Measurements from ENCODE around the gene SYNDIG1. TPM values are rescaled to one million over a fixed set of nuclear protein-coding genes. Genes with fewer than 3 reads are reported as not detected.

Gene SYNDIG1
- total RNA-seq, 4 donors from 2014 or later = 0.51 to 3.4 (median 2.8) TPM; not detected in 1

GRCh38 chr20:24470746-24471582 lies 1.5 kb downstream of the SYNDIG1 start:
- Histone ChIP-seq H3K36me3 (no peaks in the 10 kb centered on the region), H3K27me3 (no peaks in the 10 kb centered on the region), H3K9me3 (no peaks in the 10 kb centered on the region), H3K4me3 (peak overlapping the region; percentile 26 to 47), H3K4me1 (peaks cover 0 to 12% of the 10 kb centered on the region in 2 donors), H3K27ac (no peak overlapping the region)
- DNase-seq = peak in 1 of 2 donors; percentile 28
- intact Hi-C loops (cut with DNase I; ENCODE audit: low total_unique reads) = no loop called here
- TF ChIP-seq CTCF (IDR thresholded peaks at IDR 0.05) (no peak), POLR2A (IDR thresholded peaks at IDR 0.05) (no peak)

DNA sequence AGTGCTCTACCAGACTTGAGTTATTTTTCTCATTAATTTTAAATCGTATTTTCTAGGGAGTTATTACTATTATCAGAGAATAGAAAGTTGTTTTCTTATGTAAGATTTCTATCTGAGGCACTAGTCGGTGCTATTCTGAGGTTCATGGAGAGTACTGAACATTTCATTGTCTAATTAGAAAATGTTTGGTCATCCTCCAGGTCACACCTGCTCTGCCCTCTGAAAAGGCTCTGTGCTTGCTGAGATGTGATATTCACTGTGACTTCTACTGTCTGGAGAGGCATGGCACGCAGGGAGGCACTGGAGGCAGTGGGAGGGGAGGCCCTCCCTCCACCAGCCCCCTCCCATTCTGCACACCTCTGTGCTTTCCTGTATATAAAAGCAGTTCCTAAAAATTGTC lies 3.0 kb downstream of the SYNDIG1 start:
- TF ChIP-seq CTCF (IDR thresholded peaks at IDR 0.05) (no peak), POLR2A (IDR thresholded peaks at IDR 0.05) (no peak)
- Histone ChIP-seq H3K9me3 (no peaks in the 10 kb centered on the region), H3K27me3 (no peaks in the 10 kb centered on the region), H3K4me3 (no peak overlapping the region), H3K4me1 (peaks cover 0 to 12% of the 10 kb centered on the region in 2 donors), H3K27ac (no peak overlapping the region), H3K36me3 (no peaks in the 10 kb centered on the region)
- DNase-seq = no peak
- intact Hi-C loops (cut with DNase I; ENCODE audit: low total_unique reads) = no loop called here

GRCh38 chr20:24473435-24474223 lies 4.2 kb downstream of the SYNDIG1 start:
- Histone ChIP-seq H3K27me3 (no peaks in the 10 kb centered on the region), H3K4me1 (peaks cover 0 to 12% of the 10 kb centered on the region in 2 donors), H3K9me3 (no peaks in the 10 kb centered on the region), H3K4me3 (no peak overlapping the region), H3K27ac (no peak overlapping the region), H3K36me3 (no peaks in the 10 kb centered on the region)
- intact Hi-C loops (cut with DNase I; ENCODE audit: low total_unique reads) = no loop called here
- DNase-seq = no peak
- TF ChIP-seq POLR2A (IDR thresholded peaks at IDR 0.05) (no peak), CTCF (IDR thresholded peaks at IDR 0.05) (no peak)

DNA sequence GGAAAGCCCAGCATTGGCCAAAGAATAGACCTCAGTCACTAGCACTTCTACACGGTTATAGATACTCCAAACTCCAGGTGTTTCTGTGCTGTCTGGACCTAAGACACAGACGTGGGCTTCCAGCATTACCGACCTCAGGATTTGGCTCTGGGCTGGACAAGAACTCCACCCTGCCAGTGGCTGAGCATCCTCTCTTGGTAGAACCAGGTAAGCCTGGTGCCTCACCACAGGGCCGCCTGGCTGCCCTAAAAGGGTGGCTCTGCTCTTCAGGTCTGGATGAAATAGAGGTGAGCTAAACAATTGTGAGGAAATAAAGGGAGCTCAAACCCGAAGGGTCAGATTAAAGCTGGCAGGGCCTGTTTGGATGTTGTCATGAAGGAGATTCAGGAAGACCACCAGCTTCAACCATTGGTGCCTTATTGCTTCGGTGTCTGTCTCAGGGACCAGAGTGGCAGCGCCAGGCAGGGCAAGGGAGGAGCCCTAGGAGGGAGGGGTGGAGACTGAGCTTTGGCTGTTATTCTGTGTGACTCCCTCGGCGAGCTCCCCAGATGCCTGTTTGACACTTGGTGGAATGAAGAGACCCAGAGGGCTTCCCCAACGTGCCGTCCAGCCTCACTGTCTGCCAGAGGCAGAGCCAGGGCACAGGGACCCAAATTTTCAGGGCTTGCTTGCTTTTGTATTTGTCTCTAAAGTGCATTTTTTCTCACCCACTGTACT lies 8.6 kb downstream of the SYNDIG1 start:
- Histone ChIP-seq H3K4me3 (no peak overlapping the region), H3K27ac (no peak overlapping the region), H3K36me3 (no peaks in the 10 kb centered on the region), H3K9me3 (no peaks in the 10 kb centered on the region), H3K4me1 (no peaks in the 10 kb centered on the region), H3K27me3 (no peaks in the 10 kb centered on the region)
- DNase-seq = no peak
- intact Hi-C loops (cut with DNase I; ENCODE audit: low total_unique reads) = no loop called here
- no peak for TF ChIP-seq POLR2A (IDR thresholded peaks at IDR 0.05)
- TF ChIP-seq CTCF (IDR thresholded peaks at IDR 0.05) = no peak

All from uterus (tissue), 4 donors.